HepG2 (cell line): ENCODE results near the gene NOS1. TPM values are rescaled to one million over a fixed set of nuclear protein-coding genes. Genes with fewer than 3 reads are reported as not detected.

Experiments used
- BHLHE40 ChIP-seq: IDR thresholded peaks from 2 replicates; pipeline ENCODE4 v1.6.1; 2011; ENCODE audit warnings: low read length, improper control_type of control experiment
- HOXA7 ChIP-seq: sonication (generic); formaldehyde crosslinking; IDR thresholded peaks from 2 replicates; pipeline ENCODE4 v1.8.1; 2022; ENCODE audit warnings: mild to moderate bottlenecking, missing genetic modification reagents, moderate library complexity
- SALL2 ChIP-seq: sonication (generic); formaldehyde crosslinking; IDR thresholded peaks from 2 replicates; pipeline ENCODE4 v1.8.1; 2023; ENCODE audit warnings: mild to moderate bottlenecking, missing genetic modification reagents, inconsistent platforms
- SIX4 ChIP-seq: sonication (generic); formaldehyde crosslinking; IDR thresholded peaks from 2 replicates; pipeline ENCODE4 v1.4.0; 2020; ENCODE audit warnings: missing genetic modification reagents
- SMC3 ChIP-seq: IDR thresholded peaks from 2 replicates; pipeline ENCODE4 v1.6.1; 2011; ENCODE audit warnings: low read length, improper control_type of control experiment
- TBP ChIP-seq: sonication (generic); formaldehyde crosslinking; IDR thresholded peaks from 2 replicates; pipeline ENCODE4 v1.5.0; 2020; ENCODE audit warnings: missing genetic modification reagents
- ZBTB7B ChIP-seq: sonication (generic); formaldehyde crosslinking; IDR thresholded peaks from 2 replicates; pipeline ENCODE4 v1.4.0; 2020; ENCODE audit warnings: missing genetic modification reagents
- ZNF256 ChIP-seq: sonication (generic); formaldehyde crosslinking; conservative IDR thresholded peaks from 2 replicates; pipeline ENCODE4 v1.4.0; 2020; ENCODE audit warnings: missing genetic modification reagents
- ZNF782 ChIP-seq: sonication (generic); formaldehyde crosslinking; IDR thresholded peaks from 2 replicates; pipeline ENCODE4 v1.4.0; 2020; ENCODE audit warnings: missing genetic modification reagents, mild to moderate bottlenecking, borderline replicate concordance
- polyA plus RNA-seq, 8 experiments: library from polyadenylated mRNA; depleted of rRNA in 3 of 8; stranded (reverse) in 7 of 8; unstranded in 1 of 8; fragments of >200 nt; fragmentation: Illumina TruSeq in 4 of 8; extraction: Trizol in 4 of 8; gene quantifications; 2 replicates each; pipeline versions ENCODE4 v1.2.1 to v1.2.3, GENCODE V29; 2011 to 2016; ENCODE audit warnings: low read depth in 4 of 8, missing spikeins in 1 of 8, mixed read lengths in 1 of 8; ENCODE audit not compliant: insufficient read depth in 1 of 8
- total RNA-seq, 5 experiments: library from RNA; depleted of rRNA; stranded (reverse); fragments of >200 nt; fragmentation: Illumina TruSeq; extraction: Trizol; gene quantifications; 2 replicates each; pipeline ENCODE4 v1.2.3, GENCODE V29; 2016; ENCODE audit warnings: low read depth in 1 of 5
- TF ChIP-seq, protein P1 (sequence below): sonication (generic); formaldehyde crosslinking; IDR thresholded peaks from 2 replicates; pipeline ENCODE4 v1.4.0; 2020; ENCODE audit warnings: missing genetic modification reagents, borderline replicate concordance
- TF ChIP-seq, protein P2 (sequence below): sonication (generic); formaldehyde crosslinking; IDR thresholded peaks from 2 replicates; pipeline ENCODE4 v1.4.0; 2020; ENCODE audit warnings: mild to moderate bottlenecking, missing genetic modification reagents
- TF ChIP-seq, protein P3 (sequence below): sonication (generic); formaldehyde crosslinking; IDR thresholded peaks from 2 replicates; pipeline ENCODE4 v1.9.0; 2021; ENCODE audit warnings: missing genetic modification reagents, borderline replicate concordance
- TF ChIP-seq, protein P4 (sequence below): sonication (generic); formaldehyde crosslinking; IDR thresholded peaks from 2 replicates; pipeline ENCODE4 v1.4.0; 2020; ENCODE audit warnings: missing genetic modification reagents

Gene NOS1
- total and polyA plus RNA-seq, 2 of the 13 experiments (the other 11 are each of a cell fraction or from before 2014, with no cell fraction given): not detected

DNA sequence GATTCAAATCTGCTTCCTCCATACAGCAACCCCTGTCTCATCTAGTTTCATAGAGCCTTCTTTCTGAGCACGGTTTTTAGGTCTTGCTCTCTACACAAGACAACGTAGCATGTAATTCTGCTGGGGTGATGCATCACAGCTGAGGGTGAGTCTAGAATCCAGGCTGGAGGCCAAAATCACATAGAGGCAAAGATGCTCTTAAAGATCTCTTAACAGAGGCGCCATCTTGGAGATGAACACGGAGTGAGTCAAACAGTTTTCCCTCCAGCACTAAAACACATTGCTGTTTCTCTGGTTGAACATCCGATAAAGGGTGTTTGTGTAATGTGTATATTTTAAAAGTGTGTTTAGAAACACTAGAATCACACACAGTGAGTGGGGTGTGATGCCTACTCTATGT lies 78.9 kb downstream of the NOS1 start (continued):
- TF ChIP-seq, protein P1, sequence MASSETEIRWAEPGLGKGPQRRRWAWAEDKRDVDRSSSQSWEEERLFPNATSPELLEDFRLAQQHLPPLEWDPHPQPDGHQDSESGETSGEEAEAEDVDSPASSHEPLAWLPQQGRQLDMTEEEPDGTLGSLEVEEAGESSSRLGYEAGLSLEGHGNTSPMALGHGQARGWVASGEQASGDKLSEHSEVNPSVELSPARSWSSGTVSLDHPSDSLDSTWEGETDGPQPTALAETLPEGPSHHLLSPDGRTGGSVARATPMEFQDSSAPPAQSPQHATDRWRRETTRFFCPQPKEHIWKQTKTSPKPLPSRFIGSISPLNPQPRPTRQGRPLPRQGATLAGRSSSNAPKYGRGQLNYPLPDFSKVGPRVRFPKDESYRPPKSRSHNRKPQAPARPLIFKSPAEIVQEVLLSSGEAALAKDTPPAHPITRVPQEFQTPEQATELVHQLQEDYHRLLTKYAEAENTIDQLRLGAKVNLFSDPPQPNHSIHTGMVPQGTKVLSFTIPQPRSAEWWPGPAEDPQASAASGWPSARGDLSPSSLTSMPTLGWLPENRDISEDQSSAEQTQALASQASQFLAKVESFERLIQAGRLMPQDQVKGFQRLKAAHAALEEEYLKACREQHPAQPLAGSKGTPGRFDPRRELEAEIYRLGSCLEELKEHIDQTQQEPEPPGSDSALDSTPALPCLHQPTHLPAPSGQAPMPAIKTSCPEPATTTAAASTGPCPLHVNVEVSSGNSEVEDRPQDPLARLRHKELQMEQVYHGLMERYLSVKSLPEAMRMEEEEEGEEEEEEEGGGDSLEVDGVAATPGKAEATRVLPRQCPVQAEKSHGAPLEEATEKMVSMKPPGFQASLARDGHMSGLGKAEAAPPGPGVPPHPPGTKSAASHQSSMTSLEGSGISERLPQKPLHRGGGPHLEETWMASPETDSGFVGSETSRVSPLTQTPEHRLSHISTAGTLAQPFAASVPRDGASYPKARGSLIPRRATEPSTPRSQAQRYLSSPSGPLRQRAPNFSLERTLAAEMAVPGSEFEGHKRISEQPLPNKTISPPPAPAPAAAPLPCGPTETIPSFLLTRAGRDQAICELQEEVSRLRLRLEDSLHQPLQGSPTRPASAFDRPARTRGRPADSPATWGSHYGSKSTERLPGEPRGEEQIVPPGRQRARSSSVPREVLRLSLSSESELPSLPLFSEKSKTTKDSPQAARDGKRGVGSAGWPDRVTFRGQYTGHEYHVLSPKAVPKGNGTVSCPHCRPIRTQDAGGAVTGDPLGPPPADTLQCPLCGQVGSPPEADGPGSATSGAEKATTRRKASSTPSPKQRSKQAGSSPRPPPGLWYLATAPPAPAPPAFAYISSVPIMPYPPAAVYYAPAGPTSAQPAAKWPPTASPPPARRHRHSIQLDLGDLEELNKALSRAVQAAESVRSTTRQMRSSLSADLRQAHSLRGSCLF (CRISPR knock-in tag): no peak
- no peak for TF ChIP-seq BHLHE40
- no peak for TF ChIP-seq HOXA7 (CRISPR knock-in tag)
- no peak for TF ChIP-seq SMC3
- no peak for TF ChIP-seq SALL2 (CRISPR knock-in tag)
- no peak for TF ChIP-seq TBP
- TF ChIP-seq ZNF256: no peak
- TF ChIP-seq, protein P2, sequence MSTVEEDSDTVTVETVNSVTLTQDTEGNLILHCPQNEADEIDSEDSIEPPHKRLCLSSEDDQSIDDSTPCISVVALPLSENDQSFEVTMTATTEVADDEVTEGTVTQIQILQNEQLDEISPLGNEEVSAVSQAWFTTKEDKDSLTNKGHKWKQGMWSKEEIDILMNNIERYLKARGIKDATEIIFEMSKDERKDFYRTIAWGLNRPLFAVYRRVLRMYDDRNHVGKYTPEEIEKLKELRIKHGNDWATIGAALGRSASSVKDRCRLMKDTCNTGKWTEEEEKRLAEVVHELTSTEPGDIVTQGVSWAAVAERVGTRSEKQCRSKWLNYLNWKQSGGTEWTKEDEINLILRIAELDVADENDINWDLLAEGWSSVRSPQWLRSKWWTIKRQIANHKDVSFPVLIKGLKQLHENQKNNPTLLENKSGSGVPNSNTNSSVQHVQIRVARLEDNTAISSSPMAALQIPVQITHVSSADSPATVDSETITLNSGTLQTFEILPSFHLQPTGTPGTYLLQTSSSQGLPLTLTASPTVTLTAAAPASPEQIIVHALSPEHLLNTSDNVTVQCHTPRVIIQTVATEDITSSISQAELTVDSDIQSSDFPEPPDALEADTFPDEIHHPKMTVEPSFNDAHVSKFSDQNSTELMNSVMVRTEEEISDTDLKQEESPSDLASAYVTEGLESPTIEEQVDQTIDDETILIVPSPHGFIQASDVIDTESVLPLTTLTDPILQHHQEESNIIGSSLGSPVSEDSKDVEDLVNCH (CRISPR knock-in tag): no peak
- TF ChIP-seq, protein P3, sequence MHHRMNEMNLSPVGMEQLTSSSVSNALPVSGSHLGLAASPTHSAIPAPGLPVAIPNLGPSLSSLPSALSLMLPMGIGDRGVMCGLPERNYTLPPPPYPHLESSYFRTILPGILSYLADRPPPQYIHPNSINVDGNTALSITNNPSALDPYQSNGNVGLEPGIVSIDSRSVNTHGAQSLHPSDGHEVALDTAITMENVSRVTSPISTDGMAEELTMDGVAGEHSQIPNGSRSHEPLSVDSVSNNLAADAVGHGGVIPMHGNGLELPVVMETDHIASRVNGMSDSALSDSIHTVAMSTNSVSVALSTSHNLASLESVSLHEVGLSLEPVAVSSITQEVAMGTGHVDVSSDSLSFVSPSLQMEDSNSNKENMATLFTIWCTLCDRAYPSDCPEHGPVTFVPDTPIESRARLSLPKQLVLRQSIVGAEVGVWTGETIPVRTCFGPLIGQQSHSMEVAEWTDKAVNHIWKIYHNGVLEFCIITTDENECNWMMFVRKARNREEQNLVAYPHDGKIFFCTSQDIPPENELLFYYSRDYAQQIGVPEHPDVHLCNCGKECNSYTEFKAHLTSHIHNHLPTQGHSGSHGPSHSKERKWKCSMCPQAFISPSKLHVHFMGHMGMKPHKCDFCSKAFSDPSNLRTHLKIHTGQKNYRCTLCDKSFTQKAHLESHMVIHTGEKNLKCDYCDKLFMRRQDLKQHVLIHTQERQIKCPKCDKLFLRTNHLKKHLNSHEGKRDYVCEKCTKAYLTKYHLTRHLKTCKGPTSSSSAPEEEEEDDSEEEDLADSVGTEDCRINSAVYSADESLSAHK (CRISPR knock-in tag): no peak
- TF ChIP-seq, protein P4, sequence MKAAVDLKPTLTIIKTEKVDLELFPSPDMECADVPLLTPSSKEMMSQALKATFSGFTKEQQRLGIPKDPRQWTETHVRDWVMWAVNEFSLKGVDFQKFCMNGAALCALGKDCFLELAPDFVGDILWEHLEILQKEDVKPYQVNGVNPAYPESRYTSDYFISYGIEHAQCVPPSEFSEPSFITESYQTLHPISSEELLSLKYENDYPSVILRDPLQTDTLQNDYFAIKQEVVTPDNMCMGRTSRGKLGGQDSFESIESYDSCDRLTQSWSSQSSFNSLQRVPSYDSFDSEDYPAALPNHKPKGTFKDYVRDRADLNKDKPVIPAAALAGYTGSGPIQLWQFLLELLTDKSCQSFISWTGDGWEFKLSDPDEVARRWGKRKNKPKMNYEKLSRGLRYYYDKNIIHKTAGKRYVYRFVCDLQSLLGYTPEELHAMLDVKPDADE (CRISPR knock-in tag): no peak
- TF ChIP-seq ZNF782 (CRISPR knock-in tag): no peak
- no peak for TF ChIP-seq SIX4 (CRISPR knock-in tag)
- TF ChIP-seq ZBTB7B (CRISPR knock-in tag): no peak
